ENCODE measurements around the gene FIZ1. TPM values are rescaled to one million over a fixed set of nuclear protein-coding genes. Genes with fewer than 3 reads are reported as not detected.

The FIZ1 gene
- total RNA-seq, 2 donors from 2014 or later, result 14.5 to 17.0 TPM

DNA sequence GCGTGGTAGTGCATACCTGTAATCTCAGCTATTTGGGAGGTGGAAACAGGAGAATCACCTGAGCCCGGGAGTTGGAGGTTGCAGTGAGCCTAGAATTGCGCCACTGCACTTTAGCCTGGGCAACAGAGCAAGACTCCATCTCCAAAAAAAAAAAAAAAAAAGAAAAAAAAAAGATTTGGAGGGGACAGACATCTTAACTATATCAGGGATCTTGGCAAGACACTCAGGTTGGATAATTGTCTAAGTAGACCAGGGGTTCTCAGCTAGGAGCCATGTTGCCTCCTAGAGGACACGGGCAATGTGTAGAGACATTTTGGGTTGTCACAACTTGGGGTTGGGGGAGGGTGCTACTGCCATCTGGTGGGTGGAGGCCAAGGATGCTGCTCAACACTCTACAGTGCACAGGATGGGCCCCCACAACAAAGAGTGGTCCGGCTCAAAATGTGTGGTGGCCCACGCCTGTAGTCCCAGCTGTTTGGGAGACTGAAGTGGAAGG lies 39.6 kb upstream of the FIZ1 start:
- no peak for ATAC-seq
- intact Hi-C loops (cut with DNase I), result loop anchor here in 1 of 2 donors (10.0 kb wide), 1 partner anchor 124 kb away; no protein-coding TSS in a partner anchor
- DNase-seq, result no peak

GRCh38 chr19:55637534-55637933 lies 38.2 kb upstream of the FIZ1 start:
- no peak for ATAC-seq
- DNase-seq, result no peak
- intact Hi-C loops (cut with DNase I), result loop anchor here in 1 of 2 donors (10.0 kb wide), 1 partner anchor 123 kb away; no protein-coding TSS in a partner anchor

DNA sequence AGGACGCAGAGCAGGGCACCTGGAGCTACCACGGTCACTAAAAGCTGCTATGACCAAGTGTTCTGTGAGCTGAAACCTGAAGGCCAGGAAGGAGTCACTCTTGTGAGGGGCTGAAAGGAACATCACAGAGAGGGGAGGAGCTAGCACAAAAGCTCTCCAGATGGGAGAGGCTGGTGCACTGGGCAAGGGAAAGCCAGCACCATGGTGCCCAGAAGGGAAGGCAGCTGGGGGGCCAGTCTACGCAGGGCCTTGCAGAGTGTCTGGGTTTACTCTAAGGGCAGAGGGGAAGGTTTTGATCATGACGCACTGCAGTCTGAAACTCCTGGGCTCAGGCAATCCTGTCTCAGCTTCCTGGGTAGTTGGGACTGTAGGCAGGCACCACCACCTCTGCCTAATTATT lies 37.4 kb upstream of the FIZ1 start:
- DNase-seq (no peak), ATAC-seq (no peak)
- intact Hi-C loops (cut with DNase I), result loop anchor here in 1 of 2 donors (10.0 kb wide), 1 partner anchor 122 kb away; no protein-coding TSS in a partner anchor

- intact Hi-C loops (cut with DNase I), result loop anchor here in 1 of 2 donors (10.0 kb wide), 1 partner anchor 121 kb away; no protein-coding TSS in a partner anchor
- ATAC-seq (no peak), DNase-seq (no peak)
Observed at GRCh38 chr19:55635856-55636440, 36.6 kb upstream of the FIZ1 start.

DNA sequence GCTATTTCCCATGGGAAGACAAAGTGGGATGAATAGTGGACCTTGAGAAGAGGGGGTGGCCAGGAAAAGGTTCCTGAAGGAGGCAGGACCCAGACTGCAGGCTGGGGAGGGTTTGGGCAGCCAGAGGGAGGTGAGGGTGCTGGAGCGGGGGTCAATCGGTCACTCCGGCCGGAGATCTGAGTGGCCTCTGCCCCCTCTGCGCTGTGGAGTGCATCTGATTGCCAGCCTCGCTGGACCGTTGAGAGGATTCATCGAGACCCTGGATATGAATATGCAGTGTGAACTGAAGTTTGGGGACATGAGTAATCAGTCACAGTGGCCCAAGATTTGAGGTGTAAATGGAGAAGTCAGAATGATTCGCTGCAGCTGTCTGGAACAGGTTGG lies 36.0 kb upstream of the FIZ1 start:
- intact Hi-C loops (cut with DNase I), result loop anchor here in 1 of 2 donors (10.0 kb wide), 1 partner anchor 121 kb away; no protein-coding TSS in a partner anchor
- DNase-seq, result no peak
- peak in 1 of 2 donors; percentile 3 for ATAC-seq

DNA sequence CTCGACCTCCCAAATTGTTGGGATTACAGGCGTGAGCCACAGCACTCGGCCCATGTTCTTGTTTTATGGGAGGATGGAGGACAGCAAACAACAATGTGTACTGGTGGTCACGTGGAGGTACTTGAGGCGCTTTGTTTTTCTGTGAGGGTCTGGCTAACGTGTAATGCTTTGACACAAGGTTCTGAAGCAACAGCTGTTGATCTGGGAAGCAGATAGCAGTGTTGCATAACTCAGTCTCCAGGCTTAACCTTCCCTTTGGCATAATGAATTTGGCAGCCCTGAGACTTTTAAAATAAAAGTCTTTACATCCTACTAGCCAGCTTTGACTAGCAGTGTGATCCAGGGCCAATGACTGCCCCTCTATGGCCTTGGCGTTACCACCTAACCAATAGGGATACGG lies 34.5 kb upstream of the FIZ1 start:
- ATAC-seq, result no peak
- no peak for DNase-seq
- intact Hi-C loops (cut with DNase I), result loop anchor here in 1 of 2 donors (10.0 kb wide), 1 partner anchor 119 kb away; no protein-coding TSS in a partner anchor

DNA sequence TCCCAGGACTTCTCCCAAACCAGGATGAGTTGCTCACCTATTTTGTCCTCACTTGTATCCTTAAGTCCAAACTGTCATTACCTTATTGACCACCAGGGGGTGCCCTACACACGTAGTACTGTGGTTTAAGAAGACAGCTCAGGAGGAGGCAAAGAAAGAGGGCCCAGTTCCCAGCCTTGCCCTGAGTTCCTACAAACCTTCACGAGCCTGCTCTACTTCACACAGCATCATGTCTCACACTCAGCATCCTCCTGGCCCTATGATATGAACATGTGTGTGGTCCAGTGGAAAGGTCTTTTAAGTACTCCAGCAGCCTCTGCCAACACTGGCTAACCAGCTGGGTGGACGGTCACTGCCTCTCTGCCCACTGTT lies 33.1 kb upstream of the FIZ1 start:
- intact Hi-C loops (cut with DNase I), result loop anchor here in 1 of 2 donors (10.0 kb wide), 1 partner anchor 118 kb away; no protein-coding TSS in a partner anchor
- DNase-seq, result peak; percentile 83
- ATAC-seq, result peak; percentile 62 to 66

DNA sequence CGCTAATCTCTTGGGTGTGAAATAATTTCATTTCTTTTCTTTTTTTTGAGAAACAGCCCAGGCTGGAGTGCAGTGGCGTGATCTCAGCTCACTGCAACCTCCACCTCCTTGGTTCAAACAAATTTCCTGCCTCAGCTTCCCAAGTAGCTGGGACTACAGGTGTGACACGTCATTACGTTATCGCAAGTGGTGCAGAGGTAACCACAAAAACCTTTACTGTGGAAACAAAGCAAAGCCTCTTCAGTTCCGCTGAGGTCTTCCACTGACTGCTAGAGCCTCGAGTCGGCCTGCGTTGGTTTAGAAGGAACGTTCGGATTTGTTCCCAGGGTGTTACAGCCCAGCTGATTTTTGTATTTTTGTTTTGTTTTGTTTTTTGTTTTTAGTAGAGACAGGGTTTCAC lies 27.0 kb upstream of the FIZ1 start:
- intact Hi-C loops (cut with DNase I), result no loop called here
- ATAC-seq, result no peak
- no peak for DNase-seq

- intact Hi-C loops (cut with DNase I), result no loop called here
- ATAC-seq (no peak), DNase-seq (no peak)
Observed at GRCh38 chr19:55625004-55625326, 25.6 kb upstream of the FIZ1 start.

- intact Hi-C loops (cut with DNase I), result no loop called here
- DNase-seq (peak; percentile 94), ATAC-seq (peak; percentile 93 to 94)
Observed at GRCh38 chr19:55624109-55625003, 25.0 kb upstream of the FIZ1 start, which contains the start of gene ZNF784. ZNF784 (minus strand) TSS chr19:55624566; CDS start chr19:55624561, 5 bp downstream.

GRCh38 chr19:55623561-55623960 lies 24.2 kb upstream of the FIZ1 start:
- DNase-seq (no peak), ATAC-seq (no peak)
- intact Hi-C loops (cut with DNase I), result no loop called here

DNA sequence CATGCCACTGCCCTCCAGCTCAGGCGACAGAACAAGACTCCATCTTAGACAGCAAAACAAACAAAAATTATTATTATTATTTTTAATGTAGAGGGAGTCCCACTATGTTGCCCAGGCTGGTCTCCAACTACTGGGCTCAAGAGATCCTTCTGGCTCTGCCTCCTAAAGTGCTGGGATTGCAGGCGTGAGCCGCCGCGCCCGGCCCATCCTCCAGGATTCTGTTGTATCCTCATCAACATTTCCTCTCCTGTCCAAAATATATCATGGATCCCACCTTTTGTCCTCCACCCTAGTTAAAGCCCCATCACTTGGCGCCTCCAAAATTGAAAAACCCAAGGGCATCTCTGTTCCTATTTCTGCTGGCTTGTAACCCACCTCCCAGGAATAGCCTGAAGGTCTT lies 23.8 kb upstream of the FIZ1 start:
- DNase-seq (no peak), ATAC-seq (no peak)
- intact Hi-C loops (cut with DNase I), result no loop called here

GRCh38 chr19:55622242-55622969 lies 23.1 kb upstream of the FIZ1 start:
- DNase-seq, result no peak
- no peak for ATAC-seq
- intact Hi-C loops (cut with DNase I), result no loop called here

DNA sequence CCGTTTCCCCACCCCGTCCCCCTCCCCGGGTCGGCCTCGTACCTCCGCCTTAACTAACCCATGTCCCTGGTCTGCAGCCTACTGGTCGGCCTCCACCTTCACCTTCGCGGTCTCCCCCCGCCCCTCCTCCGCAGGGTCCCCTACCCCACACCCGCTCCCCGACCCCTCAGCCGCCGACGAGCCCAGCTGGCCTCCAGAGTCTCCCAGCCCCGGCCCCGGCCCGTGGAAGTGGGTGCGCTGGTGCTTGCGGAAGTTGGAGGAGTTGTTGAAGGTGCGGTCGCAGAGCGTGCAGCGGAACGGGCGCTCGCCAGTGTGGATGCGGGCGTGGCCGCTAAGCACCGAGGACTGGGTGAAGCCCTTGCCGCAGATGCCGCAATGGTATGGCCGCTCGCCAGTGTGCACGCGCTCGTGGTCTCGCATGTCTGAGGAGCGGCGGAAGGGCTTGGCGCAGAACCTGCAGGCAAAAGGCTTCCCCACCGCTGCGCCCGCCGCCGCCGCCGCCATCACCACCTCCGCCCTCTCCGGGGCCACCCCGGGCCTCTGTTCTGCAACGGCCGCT lies 22.4 kb upstream of the FIZ1 start:
- DNase-seq, result no peak
- intact Hi-C loops (cut with DNase I), result no loop called here
- ATAC-seq, result no peak

DNA sequence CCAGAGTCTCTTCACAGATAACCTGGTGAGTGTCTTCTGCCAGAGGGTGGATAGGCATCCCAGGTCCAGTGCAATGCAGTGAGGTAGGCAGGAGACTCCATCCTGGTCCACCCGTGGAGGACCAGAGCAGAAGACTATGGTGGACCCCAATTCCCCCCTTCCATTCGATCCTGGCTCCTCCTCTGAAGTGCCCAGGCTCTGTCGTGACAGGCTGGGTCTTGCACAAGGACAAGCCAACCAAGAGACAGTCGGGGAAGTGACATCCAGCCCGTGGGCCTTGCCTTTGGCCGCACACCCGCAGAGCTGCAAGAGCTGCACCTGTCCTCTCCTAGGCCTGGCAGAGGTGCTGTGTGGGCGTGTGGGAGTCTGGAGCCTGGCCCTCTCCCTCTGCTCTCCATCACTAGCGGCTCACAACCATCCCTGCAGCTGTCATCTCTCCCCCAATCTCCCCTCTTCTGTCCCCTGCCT lies 21.9 kb upstream of the FIZ1 start:
- DNase-seq, result no peak
- intact Hi-C loops (cut with DNase I), result no loop called here
- no peak for ATAC-seq

- intact Hi-C loops (cut with DNase I), result no loop called here
- ATAC-seq, result no peak
- DNase-seq, result no peak
Observed at GRCh38 chr19:55620410-55621204, 21.3 kb upstream of the FIZ1 start.

DNA sequence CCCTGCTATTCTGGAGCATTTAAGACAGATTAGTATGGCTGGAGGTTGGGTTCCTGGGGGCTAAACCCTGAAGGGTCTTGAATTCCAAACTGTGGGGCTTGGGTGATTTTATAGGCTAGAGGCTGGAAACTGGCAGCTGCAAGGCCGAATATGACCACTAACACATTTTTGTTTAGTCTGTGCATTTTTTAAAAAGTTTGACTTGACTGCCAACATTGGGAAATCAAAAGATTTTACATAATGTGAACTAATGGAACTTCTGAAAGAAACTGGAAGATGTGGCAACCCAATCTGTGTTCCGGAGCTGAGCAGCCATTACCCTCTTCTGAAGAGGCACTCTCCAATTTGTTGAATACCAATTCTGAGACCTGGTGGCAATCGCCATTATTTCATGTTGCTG lies 20.0 kb upstream of the FIZ1 start:
- no peak for ATAC-seq

DNA sequence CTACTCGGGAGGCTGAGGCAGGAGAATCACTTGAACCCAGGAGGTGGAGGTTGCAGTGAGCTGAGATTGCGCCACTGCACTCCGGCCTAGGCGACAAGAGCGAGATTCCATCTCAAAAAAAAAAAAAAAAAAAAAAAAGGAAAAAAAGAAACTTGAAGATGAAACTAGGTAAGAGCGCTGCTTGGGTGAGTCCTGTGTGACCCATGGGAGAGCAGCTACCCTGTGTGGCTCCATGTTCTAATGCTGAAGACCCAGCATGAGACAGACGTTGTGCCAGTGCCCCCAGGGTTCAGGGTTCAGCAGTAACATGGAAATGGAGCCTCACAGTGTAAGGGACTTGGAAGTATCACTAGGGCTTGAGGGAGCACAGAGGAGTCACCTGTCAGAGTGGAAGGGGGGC lies 19.1 kb upstream of the FIZ1 start:
- DNase-seq (no peak), ATAC-seq (no peak)
- intact Hi-C loops (cut with DNase I), result no loop called here

More for the DNA sequence above, 20.0 kb upstream of the FIZ1 start:
- DNase-seq, result no peak
- intact Hi-C loops (cut with DNase I), result no loop called here

All from left cardiac atrium (tissue), 4 donors.